ENCODE results near the gene ABTB1.

- TF ChIP-seq CTCF (conservative IDR thresholded peaks at IDR 0.05; ENCODE audit: low read length) (no peak), EZH2phosphoT487 (IDR thresholded peaks at IDR 0.05; ENCODE audit: borderline replicate concordance, low read depth, low read length) (no peak)
Measured at GRCh38 chr3:127634653-127635052, 38.1 kb upstream of the ABTB1 start.

Measured in OCI-LY7 (cell line).